H1 (cell line): ENCODE measurements around the gene RAET1E. TPM values are rescaled to one million over a fixed set of nuclear protein-coding genes. Genes with fewer than 3 reads are reported as not detected.

ENCODE experiments used
- CHD1 ChIP-seq: IDR thresholded peaks from 2 replicates; pipeline ENCODE4 v1.6.1; 2012; ENCODE audit warnings: low read depth, low read length, improper control_type of control experiment
- CHD7 ChIP-seq: fragments of 300-600 bp; sonication (generic); IDR thresholded peaks from 2 replicates; pipeline ENCODE4 v1.7.1; 2012; ENCODE audit warnings: low read length, moderate library complexity, mild to moderate bottlenecking, inconsistent platforms; ENCODE audit not compliant: insufficient replicate concordance
- EZH2 ChIP-seq: fragments of 200-600 bp; sonication (generic); IDR thresholded peaks from 2 replicates; pipeline ENCODE4 v1.7.1; 2012; ENCODE audit warnings: low read depth, mild to moderate bottlenecking, moderate library complexity, low read length, inconsistent platforms; ENCODE audit not compliant: severe bottlenecking
- FOSL1 ChIP-seq: IDR thresholded peaks from 2 replicates; pipeline ENCODE4 v1.6.1; 2011; ENCODE audit warnings: mild to moderate bottlenecking, low read depth, low read length, moderate library complexity; ENCODE audit not compliant: insufficient read depth
- GABPA ChIP-seq: IDR thresholded peaks from 2 replicates; pipeline ENCODE4 v1.6.1; 2011; ENCODE audit warnings: mild to moderate bottlenecking, low read length, moderate library complexity, borderline replicate concordance; ENCODE audit not compliant: insufficient read depth
- KDM4A ChIP-seq: IDR thresholded peaks from one replicate; pipeline ENCODE4 v1.7.1; 2012; ENCODE audit warnings: low read depth, mild to moderate bottlenecking, moderate library complexity, low read length, inconsistent platforms; ENCODE audit not compliant: severe bottlenecking
- SP1 ChIP-seq: IDR thresholded peaks from 2 replicates; pipeline ENCODE4 v1.6.1; 2011; ENCODE audit warnings: low read depth, low read length
- polyA plus RNA-seq, 7 experiments: library from polyadenylated mRNA; depleted of rRNA in 3 of 7; stranded (reverse) in 5 of 7; unstranded in 2 of 7; fragments of >200 nt in 5 of 7; fragments of 200-250 nt in 2 of 7; gene quantifications; 1 replicate in 5 of 7; 2 replicates in 1 of 7; 4 replicates in 1 of 7; pipeline versions ENCODE4 v1.2.1 to v1.2.3, GENCODE V29; 2011 to 2013; ENCODE audit warnings: missing spikeins in 2 of 7, mixed read lengths in 2 of 7
- total RNA-seq: library from RNA; stranded (reverse); fragmentation: NEBNext Ultra II Directional; extraction: Animal tissue kit (Norgen Biotek cat#: 25700); gene quantifications from 2 replicates; pipeline ENCODE4 v1.2.1, GENCODE V29; 2021

The RAET1E gene
- total and polyA plus RNA-seq, 2 of the 8 experiments (the other 6 are each of a cell fraction or from before 2014, with no cell fraction given): not detected

- TF ChIP-seq CHD7 (no peak), SP1 (no peak), GABPA (no peak), CHD1 (no peak), FOSL1 (no peak), EZH2 (no peak), KDM4A (no peak)
Measured at GRCh38 chr6:149933036-149933435, 35.1 kb upstream of the RAET1E start (continued).
